HepG2 (cell line): ENCODE measurements around the gene PRRC2A. TPM values are rescaled to one million over a fixed set of nuclear protein-coding genes. Genes with fewer than 3 reads are reported as not detected.

Experiments
- AFF4 ChIP-seq: sonication (generic); formaldehyde crosslinking; IDR thresholded peaks from 2 replicates; pipeline ENCODE4 v1.4.0; 2020; ENCODE audit warnings: missing genetic modification reagents
- ARNT2 ChIP-seq: sonication (generic); formaldehyde crosslinking; IDR thresholded peaks from 2 replicates; pipeline ENCODE4 v1.8.0; 2022; ENCODE audit warnings: mild to moderate bottlenecking, low read depth, missing genetic modification reagents, moderate library complexity
- DPF2 ChIP-seq: sonication (generic); formaldehyde crosslinking; IDR thresholded peaks from 2 replicates; pipeline ENCODE4 v1.4.0; 2020; ENCODE audit warnings: mild to moderate bottlenecking, low read depth, missing genetic modification reagents, borderline replicate concordance
- FIP1L1 ChIP-seq: fragments of 200-400 bp; formaldehyde crosslinking; IDR thresholded peaks from 2 replicates; pipeline ENCODE4 v1.6.1; 2018; ENCODE audit warnings: low read depth, mild to moderate bottlenecking, low read length, moderate library complexity, borderline replicate concordance; ENCODE audit not compliant: insufficient read depth
- KLF9 ChIP-seq: IDR thresholded peaks from 2 replicates; pipeline ENCODE4 v1.6.1; 2016; ENCODE audit warnings: low read depth
- MLLT10 ChIP-seq: sonication (generic); formaldehyde crosslinking; IDR thresholded peaks from 2 replicates; pipeline ENCODE4 v1.4.0; 2020; ENCODE audit warnings: missing genetic modification reagents
- NBN ChIP-seq: fragments of 450-650 bp; conservative IDR thresholded peaks from 2 replicates; pipeline ENCODE4 v1.6.1; 2017
- REXO4 ChIP-seq: sonication (generic); formaldehyde crosslinking; IDR thresholded peaks from 2 replicates; pipeline ENCODE4 v1.8.0; 2022; ENCODE audit warnings: missing genetic modification reagents, mild to moderate bottlenecking, borderline replicate concordance
- SRSF9 ChIP-seq: fragments of 200-400 bp; formaldehyde crosslinking; IDR thresholded peaks from 2 replicates; pipeline ENCODE4 v1.6.1; 2018; ENCODE audit warnings: borderline replicate concordance, mild to moderate bottlenecking, low read depth, low read length; ENCODE audit not compliant: insufficient read depth, poor library complexity, severe bottlenecking
- TCF7L2 ChIP-seq: IDR thresholded peaks from 2 replicates; pipeline ENCODE4 v1.6.1; 2011; ENCODE audit warnings: mild to moderate bottlenecking, low read depth, low read length, moderate library complexity
- TOPORS ChIP-seq: sonication (generic); formaldehyde crosslinking; IDR thresholded peaks from 2 replicates; pipeline ENCODE4 v1.8.0; 2023; ENCODE audit warnings: mild to moderate bottlenecking, missing genetic modification reagents
- ZFX ChIP-seq: sonication (generic); formaldehyde crosslinking; IDR thresholded peaks from 2 replicates; pipeline ENCODE4 v1.4.0; 2020; ENCODE audit warnings: mild to moderate bottlenecking, low read depth, missing genetic modification reagents, moderate library complexity
- ZNF12 ChIP-seq: sonication (generic); formaldehyde crosslinking; IDR thresholded peaks from 2 replicates; pipeline ENCODE4 v1.5.0; 2020; ENCODE audit warnings: missing genetic modification reagents
- ZNF589 ChIP-seq: sonication (generic); formaldehyde crosslinking; conservative IDR thresholded peaks from 2 replicates; pipeline ENCODE4 v1.8.0; 2022; ENCODE audit warnings: mild to moderate bottlenecking, moderate library complexity, missing genetic modification reagents
- ZNF639 ChIP-seq: conservative IDR thresholded peaks from 2 replicates; pipeline ENCODE4 v1.6.1; 2018; ENCODE audit warnings: missing genetic modification reagents
- ZNF674 ChIP-seq: sonication (generic); formaldehyde crosslinking; IDR thresholded peaks from 2 replicates; pipeline ENCODE4 v1.5.0; 2020; ENCODE audit warnings: low read depth, mild to moderate bottlenecking, missing genetic modification reagents
- polyA plus RNA-seq, 8 experiments: library from polyadenylated mRNA; depleted of rRNA in 3 of 8; stranded (reverse) in 7 of 8; unstranded in 1 of 8; fragments of >200 nt; fragmentation: Illumina TruSeq in 4 of 8; extraction: Trizol in 4 of 8; gene quantifications; 2 replicates each; pipeline versions ENCODE4 v1.2.1 to v1.2.3, GENCODE V29; 2011 to 2016; ENCODE audit warnings: low read depth in 4 of 8, missing spikeins in 1 of 8, mixed read lengths in 1 of 8; ENCODE audit not compliant: insufficient read depth in 1 of 8
- total RNA-seq, 5 experiments: library from RNA; depleted of rRNA; stranded (reverse); fragments of >200 nt; fragmentation: Illumina TruSeq; extraction: Trizol; gene quantifications; 2 replicates each; pipeline ENCODE4 v1.2.3, GENCODE V29; 2016; ENCODE audit warnings: low read depth in 1 of 5
- TF ChIP-seq, protein P1 (sequence below): sonication (generic); formaldehyde crosslinking; IDR thresholded peaks from 2 replicates; pipeline ENCODE4 v1.5.0; 2020; ENCODE audit warnings: missing genetic modification reagents, mild to moderate bottlenecking, borderline replicate concordance
- TF ChIP-seq, protein P2 (sequence below): sonication (generic); formaldehyde crosslinking; IDR thresholded peaks from 2 replicates; pipeline ENCODE4 v1.8.1; 2023; ENCODE audit warnings: missing genetic modification reagents, mild to moderate bottlenecking, borderline replicate concordance
- TF ChIP-seq, protein P3 (sequence below): sonication (generic); formaldehyde crosslinking; IDR thresholded peaks from 2 replicates; pipeline ENCODE4 v1.5.0; 2020; ENCODE audit warnings: mild to moderate bottlenecking, low read depth, missing genetic modification reagents, borderline replicate concordance
- TF ChIP-seq, protein P4 (sequence below): sonication (generic); formaldehyde crosslinking; conservative IDR thresholded peaks from 2 replicates; pipeline ENCODE4 v1.8.0; 2022; ENCODE audit warnings: low read depth, missing genetic modification reagents

Gene PRRC2A
- total and polyA plus RNA-seq, 2 of the 13 experiments (the other 11 are each of a cell fraction or from before 2014, with no cell fraction given): 38.9 to 47.4 TPM

DNA sequence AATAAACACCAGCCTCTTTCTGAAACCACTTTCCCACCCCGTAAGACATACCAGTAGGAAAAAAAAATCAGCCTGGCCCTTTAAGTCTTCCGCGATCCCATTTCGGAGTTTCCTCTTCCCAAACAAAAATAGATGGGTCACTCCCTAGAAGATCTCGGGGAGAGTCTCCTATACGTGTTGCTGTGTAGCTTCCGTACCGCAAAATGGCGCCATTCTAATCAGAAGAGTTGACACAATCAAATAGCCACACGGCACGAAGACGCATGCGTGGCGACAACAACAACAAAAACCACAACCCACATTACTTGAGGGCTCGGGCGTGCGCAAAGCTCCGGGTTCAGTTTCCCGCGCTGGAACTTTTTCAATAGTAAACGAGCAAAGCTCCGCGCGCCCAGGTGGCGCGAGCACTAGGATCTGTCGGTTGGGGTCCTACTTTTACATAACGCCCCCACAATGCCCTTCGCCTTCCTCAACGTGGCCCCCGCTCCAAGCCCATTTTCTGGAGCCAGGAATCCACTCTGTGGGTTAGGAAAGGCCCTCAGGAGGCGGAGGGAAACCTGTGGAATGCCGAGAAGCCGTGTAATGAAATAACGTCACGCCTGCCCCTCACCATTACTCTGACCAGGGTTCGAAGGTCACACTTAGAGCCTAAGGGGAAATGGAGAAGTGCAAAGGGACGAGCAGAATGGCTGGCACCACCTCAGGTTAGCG, 44.4 kb downstream of the PRRC2A start, which contains the start of gene GPANK1 (continued):
- no peak; the same call in 1 of the 2 replicates for TF ChIP-seq ZNF639 (CRISPR knock-in tag)
- TF ChIP-seq ZFX (CRISPR knock-in tag): no peak; the same call in 1 of the 2 replicates
- TF ChIP-seq, protein P1, sequence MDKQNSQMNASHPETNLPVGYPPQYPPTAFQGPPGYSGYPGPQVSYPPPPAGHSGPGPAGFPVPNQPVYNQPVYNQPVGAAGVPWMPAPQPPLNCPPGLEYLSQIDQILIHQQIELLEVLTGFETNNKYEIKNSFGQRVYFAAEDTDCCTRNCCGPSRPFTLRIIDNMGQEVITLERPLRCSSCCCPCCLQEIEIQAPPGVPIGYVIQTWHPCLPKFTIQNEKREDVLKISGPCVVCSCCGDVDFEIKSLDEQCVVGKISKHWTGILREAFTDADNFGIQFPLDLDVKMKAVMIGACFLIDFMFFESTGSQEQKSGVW (CRISPR knock-in tag): peak; percentile 16; the same call in 1 of the 2 replicates
- TF ChIP-seq, protein P2, sequence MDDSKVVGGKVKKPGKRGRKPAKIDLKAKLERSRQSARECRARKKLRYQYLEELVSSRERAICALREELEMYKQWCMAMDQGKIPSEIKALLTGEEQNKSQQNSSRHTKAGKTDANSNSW: peak; percentile 89; the same call in 1 of the 2 replicates
- TF ChIP-seq TCF7L2: no peak
- TF ChIP-seq ARNT2 (CRISPR knock-in tag): peak; percentile 36; the same call in 1 of the 2 replicates
- 0 out of 2 replicates have a peak, but pooled peaks have one; percentile 34 for TF ChIP-seq ZNF589 (CRISPR knock-in tag)
- TF ChIP-seq REXO4 (CRISPR knock-in tag): no peak
- TF ChIP-seq, protein P3, sequence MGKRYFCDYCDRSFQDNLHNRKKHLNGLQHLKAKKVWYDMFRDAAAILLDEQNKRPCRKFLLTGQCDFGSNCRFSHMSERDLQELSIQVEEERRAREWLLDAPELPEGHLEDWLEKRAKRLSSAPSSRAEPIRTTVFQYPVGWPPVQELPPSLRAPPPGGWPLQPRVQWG (CRISPR knock-in tag): no peak
- no peak for TF ChIP-seq MLLT10 (CRISPR knock-in tag)
- TF ChIP-seq SRSF9: no peak
- TF ChIP-seq FIP1L1: peak; percentile 58; the same call in 1 of the 2 replicates
- no peak; the same call in 1 of the 2 replicates for TF ChIP-seq KLF9 (CRISPR knock-in tag)
- no peak for TF ChIP-seq NBN
- TF ChIP-seq, protein P4, sequence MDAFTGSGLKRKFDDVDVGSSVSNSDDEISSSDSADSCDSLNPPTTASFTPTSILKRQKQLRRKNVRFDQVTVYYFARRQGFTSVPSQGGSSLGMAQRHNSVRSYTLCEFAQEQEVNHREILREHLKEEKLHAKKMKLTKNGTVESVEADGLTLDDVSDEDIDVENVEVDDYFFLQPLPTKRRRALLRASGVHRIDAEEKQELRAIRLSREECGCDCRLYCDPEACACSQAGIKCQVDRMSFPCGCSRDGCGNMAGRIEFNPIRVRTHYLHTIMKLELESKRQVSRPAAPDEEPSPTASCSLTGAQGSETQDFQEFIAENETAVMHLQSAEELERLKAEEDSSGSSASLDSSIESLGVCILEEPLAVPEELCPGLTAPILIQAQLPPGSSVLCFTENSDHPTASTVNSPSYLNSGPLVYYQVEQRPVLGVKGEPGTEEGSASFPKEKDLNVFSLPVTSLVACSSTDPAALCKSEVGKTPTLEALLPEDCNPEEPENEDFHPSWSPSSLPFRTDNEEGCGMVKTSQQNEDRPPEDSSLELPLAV (CRISPR knock-in tag): no peak
- no peak for TF ChIP-seq TOPORS
- no peak; the same call in 1 of the 2 replicates for TF ChIP-seq ZNF12
- no peak for TF ChIP-seq DPF2 (CRISPR knock-in tag)
- TF ChIP-seq AFF4: no peak; the same call in 1 of the 2 replicates
- no peak for TF ChIP-seq ZNF674 (CRISPR knock-in tag)
